Dedifferentiated amniotic fluid mesenchymal stem cell (primary cell): ENCODE data around the gene CBL.

Source experiments
- DNase-seq: peaks from one replicate; pipeline ENCODE4 v3.0.0-alpha.2; 2016; ENCODE audit errors: extremely low spot score

CBL gene

DNA sequence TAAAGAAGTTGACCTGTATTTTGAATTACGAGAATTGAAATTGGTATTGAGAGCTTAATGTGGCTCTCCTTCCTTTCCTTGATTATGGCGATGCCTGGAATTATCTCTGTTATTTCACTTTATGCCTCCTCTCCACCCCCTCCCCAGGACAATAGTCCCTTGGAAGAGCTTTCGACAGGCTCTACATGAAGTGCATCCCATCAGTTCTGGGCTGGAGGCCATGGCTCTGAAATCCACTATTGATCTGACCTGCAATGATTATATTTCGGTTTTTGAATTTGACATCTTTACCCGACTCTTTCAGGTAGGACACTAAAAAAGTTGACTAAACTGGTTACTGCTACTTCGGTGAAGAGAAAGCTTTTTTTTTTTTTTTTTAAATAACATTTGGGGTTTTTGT is 67.6 kb downstream of the CBL start:
- DNase-seq, result no peak

DNA sequence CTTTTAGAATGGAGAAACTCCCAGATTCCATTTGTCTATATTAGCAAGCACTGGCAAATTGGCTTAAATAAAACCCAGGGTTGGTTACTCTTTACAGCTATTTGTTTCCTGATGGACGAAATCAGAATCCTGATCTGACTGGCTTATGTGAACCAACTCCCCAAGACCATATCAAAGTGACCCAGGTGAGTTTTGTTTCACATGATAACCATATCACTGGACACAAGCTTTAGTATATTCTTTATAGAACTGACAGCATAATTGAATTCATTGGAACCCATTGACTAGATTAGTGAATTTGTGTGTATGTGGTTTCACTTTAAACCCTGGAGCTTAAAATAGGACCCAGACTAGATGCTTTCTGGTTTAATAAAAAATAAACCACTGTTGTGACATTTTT is 71.5 kb downstream of the CBL start:
- no peak for DNase-seq

DNA sequence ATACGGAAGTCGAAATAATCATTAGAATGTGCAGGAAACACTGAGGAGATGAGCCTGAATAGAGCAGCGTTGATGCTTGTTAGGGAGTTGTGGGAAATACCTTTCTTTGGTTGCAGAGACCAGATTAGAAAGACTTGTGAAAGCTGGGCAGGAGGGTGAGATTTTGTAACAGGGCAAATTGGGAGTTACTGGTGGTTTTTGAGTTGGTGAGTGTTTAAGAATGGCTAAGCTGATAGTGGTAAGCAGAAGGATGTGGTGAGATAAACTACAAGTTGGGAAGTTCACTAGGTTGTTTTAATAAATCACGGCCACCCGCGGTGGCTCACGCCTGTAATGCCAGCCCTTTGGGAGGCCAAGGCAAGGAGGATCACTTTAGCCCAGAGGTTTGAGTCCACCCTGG is 76.4 kb downstream of the CBL start:
- DNase-seq, result no peak

GRCh38 chr11:119284344-119285157 is 78.4 kb downstream of the CBL start:
- no peak for DNase-seq

- no peak for DNase-seq
These were observed 79.3 kb downstream of the CBL start for GRCh38 chr11:119285431-119285830.

GRCh38 chr11:119288219-119288618 is 82.1 kb downstream of the CBL start:
- DNase-seq, result no peak

DNA sequence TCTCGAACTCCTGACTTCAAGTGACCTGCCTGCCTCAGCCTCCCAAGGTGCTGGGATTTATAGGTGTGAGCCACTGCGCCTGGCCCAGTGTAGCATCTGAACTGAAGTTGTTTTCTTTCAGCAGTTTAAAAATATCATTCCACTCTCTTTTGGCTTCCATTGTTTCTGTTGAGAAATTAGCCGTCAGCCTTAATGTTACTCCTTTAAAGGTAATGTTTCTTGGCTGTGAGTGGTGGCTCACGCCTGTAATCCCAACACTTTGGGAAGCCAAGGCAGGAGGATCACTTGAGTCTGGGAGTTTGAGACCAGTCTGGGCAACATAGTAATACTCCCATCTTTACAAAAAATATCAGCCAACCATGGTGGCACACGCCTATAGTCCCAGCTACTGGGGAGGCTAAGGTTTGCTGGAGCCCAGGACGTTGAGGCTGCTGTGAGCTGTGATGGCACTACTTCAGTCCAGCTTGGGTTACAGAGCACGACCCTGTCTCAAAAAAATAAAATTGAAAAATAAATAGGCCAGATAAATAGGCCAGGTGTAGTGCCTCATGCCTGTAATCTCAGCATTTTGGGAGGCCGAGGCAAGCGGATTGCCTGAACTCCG is 84.9 kb downstream of the CBL start:
- DNase-seq, result no peak

GRCh38 chr11:119293461-119293860 is 87.3 kb downstream of the CBL start:
- no peak for DNase-seq

GRCh38 chr11:119295178-119295577 is 89.0 kb downstream of the CBL start:
- no peak for DNase-seq

DNA sequence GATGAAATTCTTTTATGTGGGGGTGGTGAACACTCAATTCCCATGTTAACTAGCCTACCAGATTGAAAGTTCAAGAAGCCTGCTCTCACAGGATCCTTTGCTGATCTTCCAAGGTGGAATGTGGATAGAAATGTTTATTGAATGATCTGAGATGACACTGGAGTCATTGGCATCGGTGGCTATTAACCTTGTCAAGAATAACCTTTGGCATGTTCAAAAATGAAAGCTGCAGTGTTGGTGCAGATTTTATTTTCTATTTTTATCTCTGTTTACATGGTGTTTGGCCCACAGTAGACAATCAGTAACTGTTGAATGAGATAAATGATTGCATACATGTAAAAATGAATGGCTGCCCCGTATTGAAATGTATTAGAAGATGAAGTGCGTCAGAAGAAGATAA is 91.8 kb downstream of the CBL start:
- no peak for DNase-seq

DNA sequence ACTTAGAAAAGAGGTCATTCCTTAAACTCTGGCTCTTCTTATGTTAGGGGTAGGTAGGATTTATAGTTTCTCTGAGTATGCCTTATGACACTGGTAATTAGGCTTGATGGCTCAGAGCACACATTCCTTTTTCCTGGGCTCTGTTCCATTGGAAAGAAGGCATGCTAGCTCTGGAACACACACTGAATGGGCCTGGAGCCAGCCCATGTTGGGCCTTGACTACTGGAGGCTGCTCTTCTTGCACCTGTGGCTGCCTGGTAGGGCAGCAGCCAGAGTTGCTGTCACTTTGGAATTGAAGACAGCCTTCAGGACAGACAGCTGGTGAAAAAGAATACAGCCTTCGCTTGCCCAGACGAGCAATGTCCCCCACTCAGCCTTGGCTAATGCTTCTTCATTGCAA is 92.6 kb downstream of the CBL start:
- no peak for DNase-seq

DNA sequence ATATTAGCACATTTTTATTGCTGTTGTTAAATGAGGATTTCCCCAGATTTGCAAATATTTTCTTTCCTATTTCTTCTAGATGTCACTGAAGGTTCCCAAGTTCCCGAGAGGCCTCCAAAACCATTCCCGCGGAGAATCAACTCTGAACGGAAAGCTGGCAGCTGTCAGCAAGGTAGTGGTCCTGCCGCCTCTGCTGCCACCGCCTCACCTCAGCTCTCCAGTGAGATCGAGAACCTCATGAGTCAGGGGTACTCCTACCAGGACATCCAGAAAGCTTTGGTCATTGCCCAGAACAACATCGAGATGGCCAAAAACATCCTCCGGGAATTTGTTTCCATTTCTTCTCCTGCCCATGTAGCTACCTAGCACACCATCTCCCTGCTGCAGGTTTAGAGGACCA is 93.3 kb downstream of the CBL start:
- no peak for DNase-seq

DNA sequence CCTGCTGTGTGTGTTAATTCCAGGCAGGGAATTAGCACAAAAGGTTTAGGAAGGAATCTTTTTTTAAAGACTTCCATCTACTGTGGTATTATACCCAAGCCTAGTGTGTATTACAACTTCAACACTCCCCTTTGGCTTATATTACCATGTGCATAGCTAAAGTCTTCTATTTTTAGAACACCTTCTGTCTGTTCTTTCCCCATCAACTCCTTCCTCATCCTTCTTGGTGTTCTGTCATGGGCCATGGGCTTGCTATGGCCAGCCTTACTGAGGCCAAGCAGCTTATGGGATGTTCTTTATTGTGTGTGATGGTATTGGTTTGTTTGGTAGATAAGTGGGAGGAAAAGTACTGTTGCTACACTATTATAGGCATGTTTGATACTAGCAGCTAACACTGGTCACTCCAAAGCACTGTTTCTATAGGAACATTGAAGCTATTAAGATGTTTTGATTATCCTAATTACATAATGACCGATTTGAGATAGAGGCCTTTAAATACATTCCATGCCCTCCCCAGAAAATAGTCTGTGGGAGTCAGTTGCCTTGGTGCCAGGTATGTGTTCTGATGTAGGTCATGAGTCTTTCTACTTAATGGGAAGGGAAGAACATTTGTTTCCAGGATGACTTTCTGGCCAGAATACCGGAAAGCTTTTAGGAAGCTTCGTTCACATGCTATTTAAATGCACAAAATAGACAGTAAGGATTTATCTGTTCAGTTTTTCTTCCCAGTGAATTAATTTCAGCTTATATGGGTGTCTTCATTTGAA is 94.2 kb downstream of the CBL start:
- DNase-seq, result no peak

DNA sequence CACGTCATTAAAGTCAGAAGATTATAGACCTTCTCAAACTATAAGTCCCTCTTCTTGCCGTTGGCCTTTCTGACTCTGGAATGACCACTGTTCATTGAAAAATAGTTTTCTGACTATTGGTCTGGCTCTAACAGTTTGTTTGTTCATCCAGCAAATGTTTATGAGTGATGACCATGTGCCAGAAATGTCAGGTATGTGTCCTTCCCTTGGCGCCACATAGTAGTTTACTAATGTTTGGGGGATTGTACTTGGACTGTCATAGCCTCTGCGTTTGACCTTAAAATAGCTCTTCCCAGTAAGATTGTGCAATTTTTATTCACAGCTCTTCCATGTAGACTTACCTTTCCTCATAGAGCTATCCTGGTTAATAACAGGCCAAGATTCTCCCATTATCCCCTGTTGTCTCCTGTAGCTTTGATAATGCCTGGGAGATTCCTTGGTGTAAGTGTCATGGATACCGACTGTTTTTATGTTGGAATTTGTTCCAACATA is 97.1 kb downstream of the CBL start:
- no peak for DNase-seq

GRCh38 chr11:119305556-119306372 is 99.6 kb downstream of the CBL start:
- no peak for DNase-seq

GRCh38 chr11:119306373-119306890 is 100.3 kb downstream of the CBL start:
- DNase-seq, result peak; percentile 22

- no peak for DNase-seq
These were observed 101.1 kb downstream of the CBL start for GRCh38 chr11:119307219-119307618.

DNA sequence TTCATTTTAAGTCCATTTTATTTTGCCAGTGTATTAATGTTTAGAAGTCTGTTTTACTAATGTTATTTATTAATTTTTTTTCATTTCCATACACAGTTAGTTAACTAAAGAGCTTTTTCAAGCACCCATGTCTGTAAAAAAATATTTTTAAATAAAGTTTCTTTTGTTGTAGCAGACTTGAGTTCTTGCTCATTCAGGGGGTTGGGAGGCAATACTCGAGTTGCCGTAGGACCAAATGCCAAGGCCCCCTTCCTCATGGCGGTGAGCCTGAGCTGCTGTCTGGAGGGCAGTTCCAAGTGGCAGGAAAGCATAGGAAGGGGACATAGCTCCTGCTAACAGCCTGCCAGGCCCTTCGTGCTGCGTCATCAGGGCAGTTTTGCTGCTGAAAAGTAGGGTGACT is 101.8 kb downstream of the CBL start:
- DNase-seq, result no peak

- no peak for DNase-seq
These were observed 103.3 kb downstream of the CBL start for GRCh38 chr11:119309411-119309810.

DNA sequence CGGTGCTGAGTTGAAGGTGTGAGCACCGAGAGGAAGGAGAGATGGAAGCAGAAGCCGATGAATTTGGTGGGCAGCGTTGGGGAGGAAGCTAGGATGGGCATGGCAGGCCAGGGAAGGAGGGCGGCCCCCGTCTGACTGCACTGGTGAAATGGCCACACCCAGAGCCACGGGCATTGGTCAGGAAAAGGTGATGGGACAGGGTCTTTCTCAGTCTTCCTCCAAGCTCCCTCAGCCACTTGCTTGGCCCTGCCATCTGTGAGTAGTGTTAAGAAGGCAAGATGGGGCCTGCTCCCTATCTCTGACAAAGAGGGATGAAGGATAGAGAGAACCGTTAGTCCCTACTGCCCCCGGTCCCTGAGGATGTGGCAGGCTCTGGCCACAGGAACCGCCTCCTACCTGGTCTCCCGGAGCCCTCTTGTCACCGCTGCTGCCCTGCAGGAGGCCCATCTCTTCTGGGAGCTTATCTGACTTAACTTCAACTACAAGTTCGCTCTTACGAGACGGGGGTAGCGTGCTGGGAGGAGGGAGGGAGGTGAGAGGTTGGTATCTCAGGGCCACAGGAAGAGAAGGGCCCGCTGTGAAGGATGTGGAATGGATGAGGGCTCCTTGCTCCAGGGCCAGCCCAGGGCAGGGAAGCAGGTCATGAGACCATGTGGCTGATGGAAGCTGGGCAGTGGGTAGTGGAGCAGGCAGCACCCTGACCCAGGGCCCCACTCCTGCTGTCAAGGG is 104.0 kb downstream of the CBL start:
- DNase-seq, result no peak

GRCh38 chr11:119310682-119311052 is 104.5 kb downstream of the CBL start:
- no peak for DNase-seq
